Measurements from ENCODE around the gene DHFR.
"Not testable (repeated sequence)": the region's sequence is repeated elsewhere in the genome, so short reads cannot be mapped to it uniquely, and the experiment has no call there.

Gene DHFR

DNA sequence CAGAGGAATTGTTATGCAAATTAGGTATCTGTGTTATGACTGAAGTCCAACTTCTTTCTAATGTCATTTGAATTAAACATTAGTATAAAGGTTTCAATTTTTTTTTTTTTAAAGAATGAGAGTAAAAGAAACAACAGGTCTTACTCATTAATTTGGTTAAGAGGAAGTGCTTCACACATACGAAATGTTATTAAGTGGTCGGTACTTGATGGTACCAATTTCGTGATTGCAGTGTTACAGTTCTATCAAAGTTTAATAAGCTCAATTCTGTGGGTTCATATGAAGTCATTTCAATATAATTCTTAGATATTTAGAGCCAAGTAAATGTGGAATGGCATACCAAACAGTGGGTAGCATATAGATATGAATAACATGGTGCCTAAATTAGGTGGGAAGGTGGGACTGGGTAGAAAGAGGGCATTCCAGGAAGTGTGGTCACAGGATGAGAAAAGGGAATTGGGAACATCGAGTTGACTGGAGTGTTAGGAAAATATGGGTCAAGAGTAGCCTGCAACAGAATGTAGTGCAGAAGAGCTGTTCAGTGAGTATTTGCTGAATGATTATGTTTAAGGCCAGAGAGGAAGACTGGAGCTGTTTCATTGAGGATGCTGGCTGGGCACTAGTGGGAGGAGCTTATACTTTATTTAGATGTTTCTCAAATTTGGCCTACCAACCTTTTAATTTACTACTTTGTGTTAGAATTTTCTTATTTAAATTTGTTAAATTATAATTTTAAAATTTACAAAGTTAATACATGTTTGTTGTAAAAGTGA lies 34.1 kb upstream of the DHFR start:
- Histone ChIP-seq H3K9me3 (peaks cover 1% of the 10 kb centered on the region; the same call in 1 of the 2 replicates), H3K4me1 (no peaks in the 10 kb centered on the region), H3K27ac (no peak overlapping the region), H3K27me3 (no peaks in the 10 kb centered on the region), H3K4me2 (no peak overlapping the region), H4K20me1 (no peaks in the 10 kb centered on the region), H3K36me3 (peaks cover 14% of the 10 kb centered on the region), H3K4me3 (no peak overlapping the region), H3K9ac (no peak overlapping the region)
- TF ChIP-seq Cebpa-rat (IDR thresholded peaks at IDR 0.05), result no peak

- Histone ChIP-seq H3K27ac (no peak overlapping the region), H3K9me3 (peaks cover 5% of the 10 kb centered on the region; the same call in 1 of the 2 replicates), H3K4me1 (no peaks in the 10 kb centered on the region), H3K4me3 (no peak overlapping the region), H3K9ac (no peak overlapping the region), H3K4me2 (no peak overlapping the region), H3K36me3 (peaks cover 29% of the 10 kb centered on the region), H3K27me3 (no peaks in the 10 kb centered on the region), H4K20me1 (no peaks in the 10 kb centered on the region)
- TF ChIP-seq Cebpa-rat (IDR thresholded peaks at IDR 0.05), result no peak
These were observed 32.0 kb upstream of the DHFR start for GRCh38 chr5:80686757-80687156.

- no peak for TF ChIP-seq Cebpa-rat (IDR thresholded peaks at IDR 0.05)
- H3K36me3 ChIP-seq, result peaks cover 66% of the 10 kb centered on the region
- H3K4me3 ChIP-seq, result no peak overlapping the region
- peaks cover 3% of the 10 kb centered on the region; the same call in 1 of the 2 replicates for H3K4me1 ChIP-seq
- no peak overlapping the region for H3K4me2 ChIP-seq
- H4K20me1 ChIP-seq, result no peaks in the 10 kb centered on the region
- no peak overlapping the region for H3K27ac ChIP-seq
- no peaks in the 10 kb centered on the region for H3K27me3 ChIP-seq
- H3K9ac ChIP-seq, result no peak overlapping the region
- H3K9me3 ChIP-seq, result no peaks in the 10 kb centered on the region
These were observed 21.9 kb upstream of the DHFR start for GRCh38 chr5:80676706-80677105.

GRCh38 chr5:80672140-80672736 lies 17.5 kb upstream of the DHFR start:
- no peak overlapping the region for H3K27ac ChIP-seq
- no peaks in the 10 kb centered on the region for H4K20me1 ChIP-seq
- peaks cover 68% of the 10 kb centered on the region for H3K36me3 ChIP-seq
- no peaks in the 10 kb centered on the region for H3K9me3 ChIP-seq
- no peak for TF ChIP-seq Cebpa-rat (IDR thresholded peaks at IDR 0.05)
- H3K27me3 ChIP-seq, result no peaks in the 10 kb centered on the region
- H3K4me3 ChIP-seq, result no peak overlapping the region
- H3K4me2 ChIP-seq, result no peak overlapping the region
- H3K4me1 ChIP-seq, result peaks cover 40% of the 10 kb centered on the region
- H3K9ac ChIP-seq, result no peak overlapping the region

DNA sequence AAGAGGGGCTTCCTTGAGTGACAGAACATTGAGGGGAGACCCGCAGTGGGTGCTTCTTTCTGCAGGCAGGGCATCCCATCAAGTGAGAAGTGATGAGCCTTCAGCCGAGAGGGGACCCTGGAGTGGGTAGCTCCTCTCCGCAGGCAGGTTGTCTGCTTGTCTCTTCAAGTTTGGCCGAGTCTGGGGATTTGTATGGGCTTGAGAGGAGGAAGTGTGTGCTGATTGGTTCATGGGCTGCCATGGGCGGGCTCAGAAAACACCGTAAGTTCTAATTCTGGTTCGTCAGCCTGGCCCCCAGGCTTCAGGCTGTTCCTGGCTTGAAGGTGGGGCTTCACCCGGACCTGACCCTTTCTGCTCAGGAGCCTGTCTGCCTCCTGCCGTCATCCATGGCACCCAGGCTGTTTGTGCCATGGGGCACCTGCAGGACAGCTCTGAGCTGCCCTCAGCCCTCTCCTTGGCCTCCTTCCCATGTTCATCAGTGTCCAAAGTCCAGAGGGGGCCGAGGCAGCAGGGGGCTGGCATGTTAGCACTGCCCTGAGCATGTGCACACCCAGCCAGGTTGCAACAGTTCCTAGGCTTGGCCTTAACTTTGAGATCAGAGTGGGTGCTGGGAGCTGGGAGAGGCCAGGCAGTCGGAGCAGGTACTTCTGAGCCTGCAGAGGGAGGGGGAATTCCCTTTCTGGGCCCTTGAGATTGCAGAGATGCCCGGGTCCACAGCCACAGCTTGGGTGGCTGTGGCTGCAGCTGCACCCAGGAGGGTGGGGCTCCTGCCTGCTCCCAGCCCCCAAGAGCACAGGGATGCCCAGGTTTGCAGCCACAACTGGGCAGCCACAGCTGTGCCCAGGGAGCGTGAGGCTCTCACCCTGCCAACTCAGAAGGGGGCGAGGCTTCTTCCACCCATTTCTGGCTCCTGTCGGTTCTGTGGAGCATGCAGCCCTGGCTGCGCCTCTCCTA lies 13.5 kb upstream of the DHFR start:
- H3K4me2 ChIP-seq, result peak overlapping the region; percentile 98

GRCh38 chr5:80667384-80667783 lies 12.6 kb upstream of the DHFR start:
- no peaks in the 10 kb centered on the region for H4K20me1 ChIP-seq
- H3K4me1 ChIP-seq, result peaks cover 42% of the 10 kb centered on the region
- H3K9ac ChIP-seq, result peak overlapping the region; percentile 66; the same call in 1 of the 2 replicates
- H3K27ac ChIP-seq, result peak overlapping the region; percentile 80
- 0 out of 2 replicates have a peak overlapping the region, but pooled peaks have one; percentile 62 for H3K4me3 ChIP-seq
- H3K4me2 ChIP-seq, result peak overlapping the region; percentile 98
- H3K9me3 ChIP-seq, result no peaks in the 10 kb centered on the region
- TF ChIP-seq Cebpa-rat (IDR thresholded peaks at IDR 0.05), result no peak
- peaks cover 65% of the 10 kb centered on the region for H3K36me3 ChIP-seq
- no peaks in the 10 kb centered on the region for H3K27me3 ChIP-seq

More for the DNA sequence above, 13.5 kb upstream of the DHFR start:
- Histone ChIP-seq H3K4me3 (peak overlapping the region; percentile 62), H3K4me1 (peaks cover 42% of the 10 kb centered on the region), H3K27ac (peak overlapping the region; percentile 80), H3K27me3 (no peaks in the 10 kb centered on the region), H4K20me1 (no peaks in the 10 kb centered on the region), H3K9me3 (no peaks in the 10 kb centered on the region), H3K9ac (peak overlapping the region; percentile 66), H3K36me3 (peaks cover 65% of the 10 kb centered on the region)
- TF ChIP-seq Cebpa-rat (IDR thresholded peaks at IDR 0.05), result no peak

DNA sequence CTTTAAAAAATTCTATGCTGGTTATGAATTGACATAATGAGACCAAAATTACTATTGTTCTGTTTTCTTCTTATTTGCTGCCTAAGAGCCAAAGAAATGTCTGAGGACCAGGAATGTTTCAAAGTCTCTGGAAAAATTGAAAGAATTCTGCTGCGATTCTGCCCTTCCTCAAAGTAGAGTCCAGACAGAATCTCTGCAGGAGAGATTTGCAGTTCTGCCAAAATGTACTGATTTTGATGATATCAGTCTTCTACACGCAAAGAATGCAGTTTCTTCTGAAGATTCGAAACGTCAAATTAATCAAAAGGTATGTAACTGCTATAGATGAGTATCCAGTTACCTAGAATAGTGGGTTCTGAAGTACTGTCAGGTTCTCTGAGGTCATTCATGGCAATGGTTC lies 10.3 kb upstream of the DHFR start:
- TF ChIP-seq Cebpa-rat (IDR thresholded peaks at IDR 0.05), result no peak

GRCh38 chr5:80662108-80662507 lies 7.3 kb upstream of the DHFR start:
- Histone ChIP-seq H3K4me2 (no peak overlapping the region), H3K9ac (no peak overlapping the region), H4K20me1 (no peaks in the 10 kb centered on the region), H3K9me3 (peaks cover 4% of the 10 kb centered on the region; the same call in 1 of the 2 replicates), H3K27me3 (no peaks in the 10 kb centered on the region), H3K4me3 (no peak overlapping the region), H3K36me3 (peaks cover 91% of the 10 kb centered on the region), H3K4me1 (no peaks in the 10 kb centered on the region; the same call in 1 of the 2 replicates), H3K27ac (no peak overlapping the region)
- TF ChIP-seq Cebpa-rat (IDR thresholded peaks at IDR 0.05), result no peak

More for the DNA sequence above, 10.3 kb upstream of the DHFR start:
- Histone ChIP-seq H3K36me3 (peaks cover 72% of the 10 kb centered on the region), H3K27me3 (no peaks in the 10 kb centered on the region), H3K9me3 (peaks cover 3% of the 10 kb centered on the region; the same call in 1 of the 2 replicates), H3K27ac (no peak overlapping the region), H3K4me1 (peaks cover 28% of the 10 kb centered on the region), H4K20me1 (no peaks in the 10 kb centered on the region), H3K4me3 (no peak overlapping the region), H3K4me2 (no peak overlapping the region), H3K9ac (no peak overlapping the region)

- H3K9ac ChIP-seq, H3K9me3 ChIP-seq, H3K27ac ChIP-seq, H4K20me1 ChIP-seq, H3K4me2 ChIP-seq, H3K4me3 ChIP-seq, H3K27me3 ChIP-seq, H3K4me1 ChIP-seq: not testable (repeated sequence)
- H3K36me3 ChIP-seq, result peaks cover 87% of the 10 kb centered on the region
These were observed 5.9 kb upstream of the DHFR start for GRCh38 chr5:80660661-80661060.

All from BLaER1 (cell line).